Measurements from ENCODE around the gene SLC35E2B. TPM values are rescaled to one million over a fixed set of nuclear protein-coding genes. Genes with fewer than 3 reads are reported as not detected.

SLC35E2B gene
- polyA plus RNA-seq, 2 of the 4 experiments (the other 2 are of a cell fraction), result 10.8 to 13.6 TPM

DNA sequence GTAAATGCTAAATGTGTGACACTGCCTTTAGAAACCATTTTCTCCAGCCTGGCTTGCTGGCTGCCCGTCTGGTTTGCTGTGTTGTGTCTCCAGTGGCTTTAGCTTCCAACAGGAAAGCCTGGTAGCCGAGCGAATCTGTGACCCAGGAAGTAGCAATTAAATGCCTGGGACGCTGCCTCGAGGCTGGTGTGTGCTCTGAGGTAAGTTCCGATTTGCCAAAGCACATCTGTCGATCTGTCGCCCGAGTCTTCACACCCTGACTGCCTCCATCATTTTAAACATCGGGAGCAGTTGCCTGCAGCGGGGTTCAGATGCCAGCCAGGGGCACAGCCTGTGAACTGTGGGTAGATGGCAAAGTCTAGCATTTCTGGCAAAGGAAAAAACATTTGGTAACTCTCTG, 75.1 kb downstream of the SLC35E2B start:
- FAIRE-seq (no peak), DNase-seq (ENCODE audit: low read depth in 1 of 2, low spot score in 1 of 2) (no peak), ATAC-seq (no peak)
- ChIA-PET CTCF (no interaction called here), POLR2A (no interaction called here)
- H3K4me3 ChIP-seq, result no peak overlapping the region
- peaks cover 17% of the 10 kb centered on the region for H3K4me1 ChIP-seq
- WGBS (ENCODE audit: missing lambda C conversion rate), result 91% methylated on average over 11 of the region's 11 CpGs
- TF ChIP-seq FOSL2 (IDR thresholded peaks at IDR 0.05) (no peak), FOSL2 (CRISPR knock-in tag; IDR thresholded peaks at IDR 0.05) (no peak), POLR2AphosphoS2 (conservative IDR thresholded peaks at IDR 0.05; ENCODE audit: low read length) (no peak), TFCP2L1 (CRISPR knock-in tag; IDR thresholded peaks at IDR 0.05) (no peak), SREBF2 (IDR thresholded peaks at IDR 0.05) (no peak), POLR2A (IDR thresholded peaks at IDR 0.05; ENCODE audit: low read length) (no peak), MAZ (IDR thresholded peaks at IDR 0.05; ENCODE audit: borderline replicate concordance, low read depth, low read length) (no peak), TP53 (CRISPR knock-in tag; IDR thresholded peaks at IDR 0.05) (no peak)
- TF ChIP-seq, protein P1, sequence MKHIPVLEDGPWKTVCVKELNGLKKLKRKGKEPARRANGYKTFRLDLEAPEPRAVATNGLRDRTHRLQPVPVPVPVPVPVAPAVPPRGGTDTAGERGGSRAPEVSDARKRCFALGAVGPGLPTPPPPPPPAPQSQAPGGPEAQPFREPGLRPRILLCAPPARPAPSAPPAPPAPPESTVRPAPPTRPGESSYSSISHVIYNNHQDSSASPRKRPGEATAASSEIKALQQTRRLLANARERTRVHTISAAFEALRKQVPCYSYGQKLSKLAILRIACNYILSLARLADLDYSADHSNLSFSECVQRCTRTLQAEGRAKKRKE (CRISPR knock-in tag; IDR thresholded peaks at IDR 0.05; ENCODE audit: low read depth), result no peak
- TF ChIP-seq, protein P2, sequence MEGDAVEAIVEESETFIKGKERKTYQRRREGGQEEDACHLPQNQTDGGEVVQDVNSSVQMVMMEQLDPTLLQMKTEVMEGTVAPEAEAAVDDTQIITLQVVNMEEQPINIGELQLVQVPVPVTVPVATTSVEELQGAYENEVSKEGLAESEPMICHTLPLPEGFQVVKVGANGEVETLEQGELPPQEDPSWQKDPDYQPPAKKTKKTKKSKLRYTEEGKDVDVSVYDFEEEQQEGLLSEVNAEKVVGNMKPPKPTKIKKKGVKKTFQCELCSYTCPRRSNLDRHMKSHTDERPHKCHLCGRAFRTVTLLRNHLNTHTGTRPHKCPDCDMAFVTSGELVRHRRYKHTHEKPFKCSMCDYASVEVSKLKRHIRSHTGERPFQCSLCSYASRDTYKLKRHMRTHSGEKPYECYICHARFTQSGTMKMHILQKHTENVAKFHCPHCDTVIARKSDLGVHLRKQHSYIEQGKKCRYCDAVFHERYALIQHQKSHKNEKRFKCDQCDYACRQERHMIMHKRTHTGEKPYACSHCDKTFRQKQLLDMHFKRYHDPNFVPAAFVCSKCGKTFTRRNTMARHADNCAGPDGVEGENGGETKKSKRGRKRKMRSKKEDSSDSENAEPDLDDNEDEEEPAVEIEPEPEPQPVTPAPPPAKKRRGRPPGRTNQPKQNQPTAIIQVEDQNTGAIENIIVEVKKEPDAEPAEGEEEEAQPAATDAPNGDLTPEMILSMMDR (IDR thresholded peaks at IDR 0.05), result no peak
- H3K27ac ChIP-seq, result no peak overlapping the region
- H3K4me2 ChIP-seq, result no peak overlapping the region
- no peaks in the 10 kb centered on the region for H3K9me3 ChIP-seq

DNA sequence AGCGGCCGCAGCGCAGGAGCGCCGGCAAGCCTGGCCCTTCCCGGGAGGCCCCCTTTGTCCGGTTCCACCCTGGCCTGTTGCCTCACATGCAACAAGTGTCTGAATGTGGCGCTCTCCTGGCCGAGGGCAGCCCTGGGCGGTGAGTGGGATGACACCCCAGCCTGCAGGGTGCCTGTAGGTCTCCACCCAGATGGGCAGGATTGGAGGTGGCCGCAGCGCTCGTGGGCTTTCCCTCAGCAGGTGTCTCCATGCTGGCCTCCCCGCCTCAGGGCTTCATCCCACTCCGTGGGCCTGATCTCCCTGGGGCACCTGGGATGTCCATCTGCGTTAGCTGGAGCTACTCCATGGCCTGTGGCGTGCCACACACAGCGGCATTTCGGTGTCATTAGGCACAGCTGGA, 75.8 kb downstream of the SLC35E2B start:
- Histone ChIP-seq H3K4me1 (peaks cover 17% of the 10 kb centered on the region), H3K4me3 (no peak overlapping the region; the same call in 1 of the 3 replicates), H3K9me3 (no peaks in the 10 kb centered on the region), H3K4me2 (peak overlapping the region; percentile 93), H3K27ac (peak overlapping the region in 1 of 2 experiments; percentile 99; a peak in 2 of 6 replicates)
- ATAC-seq (no peak), DNase-seq (ENCODE audit: low read depth in 1 of 2, low spot score in 1 of 2) (no peak), FAIRE-seq (no peak)
- no peak for TF ChIP-seq HOXA7 (CRISPR knock-in tag; IDR thresholded peaks at IDR 0.05)
- no peak for TF ChIP-seq NR3C1 (IDR thresholded peaks at IDR 0.05)
- TF ChIP-seq HOXB13 (CRISPR knock-in tag; IDR thresholded peaks at IDR 0.05; ENCODE audit: low read depth), result no peak
- no peak for TF ChIP-seq JUNB (IDR thresholded peaks at IDR 0.05)
- no peak for TF ChIP-seq POLR2A (IDR thresholded peaks at IDR 0.05; ENCODE audit: low read length)
- TF ChIP-seq ZNF302 (CRISPR knock-in tag; IDR thresholded peaks at IDR 0.05), result no peak
- no peak for TF ChIP-seq CHD2 (IDR thresholded peaks at IDR 0.05; ENCODE audit: low read length, partially characterized antibody)
- ChIA-PET CTCF (no interaction called here), POLR2A (no interaction called here)
- 87% methylated on average over 15 of the region's 19 CpGs for WGBS (ENCODE audit: missing lambda C conversion rate)

DNA sequence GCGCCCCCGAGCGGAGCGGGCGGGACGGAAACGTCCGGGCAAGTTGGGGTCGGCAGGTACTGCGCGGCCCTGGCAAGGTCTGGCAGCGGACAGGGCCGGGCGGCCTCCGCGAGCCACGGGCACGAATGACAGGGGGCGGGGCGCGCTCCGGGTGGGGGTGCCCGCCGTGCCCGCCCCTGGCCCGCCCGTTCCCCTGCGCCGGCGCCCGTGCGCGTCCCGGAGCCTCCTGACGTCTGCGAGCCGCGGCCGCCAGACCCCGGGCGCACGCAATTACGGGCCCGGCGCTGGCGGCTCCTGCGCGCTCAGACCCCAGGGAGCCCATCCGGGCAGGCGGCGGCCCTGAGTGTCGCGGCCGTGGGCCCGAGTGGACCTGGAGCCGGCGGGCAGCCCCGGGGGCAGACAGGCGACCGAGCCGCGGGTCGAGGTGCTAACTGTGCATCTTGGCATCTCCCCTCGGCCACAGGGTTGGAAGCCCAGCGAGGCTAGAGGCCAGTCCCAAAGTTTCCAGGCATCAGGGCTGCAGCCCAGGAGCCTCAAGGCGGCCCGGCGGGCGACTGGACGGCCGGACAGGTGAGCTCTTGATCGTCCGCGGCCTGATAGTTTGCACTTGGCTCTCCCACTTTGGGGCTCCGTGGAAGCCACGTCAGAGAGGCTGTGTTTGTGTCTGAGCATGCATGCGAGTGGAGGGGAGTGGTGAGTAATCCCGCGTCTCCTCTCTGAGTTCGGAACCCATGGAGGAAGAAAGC, 76.4 kb downstream of the SLC35E2B start:
- Histone ChIP-seq H3K4me2 (peak overlapping the region; percentile 93), H3K9me3 (no peaks in the 10 kb centered on the region), H3K27ac (peak overlapping the region; percentile 98 to 99), H3K4me1 (peaks cover 17% of the 10 kb centered on the region), H3K4me3 (peak overlapping the region; percentile 79)
- FAIRE-seq (no peak), DNase-seq (ENCODE audit: low read depth in 1 of 2, low spot score in 1 of 2) (no peak), ATAC-seq (peak in 1 of 2 experiments; percentile 30; a peak in 3 of 6 replicates)
- TF ChIP-seq MYC (IDR thresholded peaks at IDR 0.05; ENCODE audit: borderline replicate concordance, low read length) (no peak), SMC3 (IDR thresholded peaks at IDR 0.05) (no peak), HEYL (CRISPR knock-in tag; IDR thresholded peaks at IDR 0.05) (no peak), TFCP2L1 (CRISPR knock-in tag; IDR thresholded peaks at IDR 0.05) (no peak), JUN (IDR thresholded peaks at IDR 0.05) (no peak), BHLHE40 (IDR thresholded peaks at IDR 0.05; ENCODE audit: low read depth, low read length) (no peak), ZFP36 (IDR thresholded peaks at IDR 0.05; ENCODE audit: borderline replicate concordance, partially characterized antibody) (no peak)
- ChIA-PET POLR2A (interaction anchor here (0.8 to 1.0 kb wide), 2 partner anchors 14 to 293 kb away, joined by 3 to 4 read pairs; no protein-coding TSS in a partner anchor), CTCF (no interaction called here)
- WGBS (ENCODE audit: missing lambda C conversion rate), result 40% methylated on average over 11 of the region's 80 CpGs

All from A549 (cell line).